CD4-positive, alpha-beta T cell treated with Interleukin-2 at 100 ng/mL for 4 hours (primary cell): ENCODE data around the gene STX12.

Source experiments
- DNase-seq: peaks from one replicate; pipeline ENCODE4 v3.0.0-alpha.2; 2020; ENCODE audit warnings: low spot score

Gene STX12

DNA sequence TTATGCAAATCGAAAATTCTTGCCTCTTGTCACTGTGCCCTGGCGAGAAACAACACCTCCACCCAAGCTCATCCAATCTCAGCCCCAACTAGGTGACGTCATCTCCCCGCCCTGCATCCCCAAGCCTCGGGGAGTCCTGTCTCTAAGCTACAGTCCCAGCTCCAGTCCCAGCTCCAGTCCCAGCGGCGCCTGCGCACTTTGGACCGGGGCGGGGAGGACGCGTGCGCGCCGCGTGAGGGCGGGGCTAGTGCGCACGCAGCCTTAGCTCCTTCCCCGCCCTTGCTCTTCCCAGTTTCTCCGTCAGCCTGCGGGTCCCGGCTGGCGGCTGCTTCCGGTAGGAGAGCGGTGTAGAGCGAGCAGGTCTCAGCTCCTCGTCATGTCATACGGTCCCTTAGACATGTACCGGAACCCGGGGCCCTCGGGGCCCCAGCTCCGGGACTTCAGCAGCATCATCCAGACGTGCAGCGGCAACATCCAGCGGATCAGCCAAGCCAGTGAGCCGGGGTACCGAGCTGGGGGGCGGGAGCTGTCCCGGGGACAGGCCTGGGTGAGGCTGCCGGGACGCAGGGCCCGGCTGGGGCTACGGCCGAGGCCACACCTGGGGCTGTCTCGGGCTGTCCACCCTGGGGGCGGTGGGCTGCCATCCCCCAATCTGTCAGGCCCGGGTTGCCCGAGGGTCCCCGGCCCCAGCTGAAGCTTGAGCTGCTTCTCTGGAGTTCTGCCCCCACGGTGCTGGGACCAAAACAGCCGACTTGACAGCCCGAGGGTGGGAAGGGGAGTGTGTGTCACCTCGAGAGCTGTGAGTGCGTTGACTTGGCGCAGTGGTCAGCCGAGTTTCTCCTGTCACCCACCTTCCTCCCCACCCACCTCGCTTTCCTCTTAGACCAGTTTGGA lies at the start of gene STX12:
Gene STX12 (plus strand): TSS at position 288 of the 894 bp plus-strand sequence. CDS start 89 bp downstream, at position 377.
- DNase-seq, result peak; percentile 100

DNA sequence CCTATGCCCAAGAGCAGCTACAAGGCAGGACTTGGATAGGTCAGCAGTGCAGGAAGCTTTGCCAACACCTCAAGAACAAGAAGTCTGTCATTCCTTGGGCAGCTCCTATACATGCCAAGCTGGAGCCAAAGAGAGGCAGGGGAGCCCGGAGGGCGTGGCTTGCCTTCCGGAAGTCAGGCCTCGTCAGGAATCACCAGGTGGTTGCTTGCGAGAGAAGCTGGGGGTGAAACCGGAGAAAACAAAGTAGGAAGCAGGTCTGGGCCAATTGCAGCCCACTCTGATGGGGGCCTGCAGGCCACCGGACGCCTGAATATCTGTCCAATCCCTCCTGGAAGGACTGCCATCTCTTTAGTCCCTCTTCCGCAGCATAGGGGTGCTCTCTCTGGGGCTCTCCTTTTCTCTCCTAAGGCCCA lies 48.1 kb upstream of the STX12 start:
- DNase-seq, result peak; percentile 7

GRCh38 chr1:27725374-27726172 lies 47.4 kb upstream of the STX12 start, which contains the start of gene FAM76A:
FAM76A (plus strand) TSS chr1:27725961; CDS start chr1:27726081, 120 bp downstream.
- peak; percentile 100 for DNase-seq

GRCh38 chr1:27726173-27727044 lies 46.6 kb upstream of the STX12 start:
- DNase-seq, result peak; percentile 26

DNA sequence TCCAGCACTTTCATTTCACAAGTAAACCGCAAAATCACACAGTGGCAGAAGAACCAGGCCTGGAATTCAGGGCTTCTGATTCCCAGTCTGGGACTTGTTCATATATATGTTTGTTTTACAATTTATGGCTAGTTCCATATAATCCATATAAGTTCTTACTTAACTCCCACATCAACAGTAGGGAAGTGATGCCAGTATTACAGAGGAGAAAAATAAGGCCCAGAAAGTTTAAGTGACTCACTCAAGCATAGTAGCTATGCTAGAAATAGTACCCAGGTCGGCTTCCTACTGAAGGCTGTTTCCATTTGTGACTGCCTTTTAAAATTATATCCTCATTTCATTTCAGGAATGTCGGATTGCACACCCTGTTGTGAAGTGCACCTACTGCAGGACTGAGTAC lies 45.9 kb upstream of the STX12 start:
- no peak for DNase-seq

DNA sequence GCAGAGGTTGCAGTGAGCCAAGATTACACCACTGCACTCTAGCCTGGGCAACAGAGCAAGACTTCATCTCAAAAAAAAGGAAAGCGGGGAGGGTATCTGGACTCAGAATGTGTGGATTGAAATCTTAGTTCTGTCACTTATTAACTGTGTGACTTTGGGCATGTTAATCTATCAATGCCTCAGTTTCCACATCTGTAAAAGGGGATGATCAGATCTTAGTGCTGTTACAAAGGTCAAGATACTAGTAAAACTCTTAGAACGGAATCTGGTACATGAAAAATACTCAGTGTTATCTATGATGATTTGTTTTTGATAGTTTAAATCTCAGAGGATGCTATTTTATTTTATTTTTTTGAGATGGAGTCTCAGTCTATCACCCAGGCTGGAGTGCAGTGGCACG lies 36.8 kb upstream of the STX12 start:
- DNase-seq, result no peak

DNA sequence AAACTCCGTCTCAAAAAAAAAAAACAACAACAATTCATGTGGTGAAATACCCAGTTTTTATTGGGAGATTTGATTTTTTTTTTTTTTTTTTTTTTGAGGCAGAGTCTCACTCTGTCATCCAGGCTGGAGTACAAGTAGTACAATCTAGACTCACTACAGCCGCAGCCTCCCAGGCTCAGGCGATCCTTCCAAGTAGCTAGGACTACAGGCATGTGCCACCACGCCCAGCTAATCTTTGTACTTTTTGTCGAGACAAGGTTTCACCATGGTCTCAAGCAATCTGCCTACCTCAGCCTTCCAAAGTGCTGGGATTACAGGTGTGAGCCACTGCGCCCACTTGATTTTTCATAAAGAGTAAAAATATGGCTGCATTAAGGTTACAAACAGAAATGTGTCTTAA lies 31.9 kb upstream of the STX12 start:
- no peak for DNase-seq

- DNase-seq, result no peak
These were observed 28.5 kb upstream of the STX12 start for GRCh38 chr1:27744556-27744955.

GRCh38 chr1:27745466-27745865 lies 27.6 kb upstream of the STX12 start:
- no peak for DNase-seq

GRCh38 chr1:27752360-27752759 lies 20.7 kb upstream of the STX12 start:
- DNase-seq, result no peak

GRCh38 chr1:27755286-27755685 lies 17.7 kb upstream of the STX12 start:
- DNase-seq, result no peak

- DNase-seq, result no peak
These were observed 17.2 kb upstream of the STX12 start for GRCh38 chr1:27755865-27756264.

- no peak for DNase-seq
These were observed 13.8 kb upstream of the STX12 start for GRCh38 chr1:27759236-27759635.

- DNase-seq, result no peak
These were observed 12.6 kb upstream of the STX12 start for GRCh38 chr1:27760426-27760825.

GRCh38 chr1:27762033-27762432 lies 11.0 kb upstream of the STX12 start:
- no peak for DNase-seq

GRCh38 chr1:27763358-27763757 lies 9.7 kb upstream of the STX12 start:
- no peak for DNase-seq

GRCh38 chr1:27770293-27770830 lies 2.7 kb upstream of the STX12 start:
- DNase-seq, result no peak

DNA sequence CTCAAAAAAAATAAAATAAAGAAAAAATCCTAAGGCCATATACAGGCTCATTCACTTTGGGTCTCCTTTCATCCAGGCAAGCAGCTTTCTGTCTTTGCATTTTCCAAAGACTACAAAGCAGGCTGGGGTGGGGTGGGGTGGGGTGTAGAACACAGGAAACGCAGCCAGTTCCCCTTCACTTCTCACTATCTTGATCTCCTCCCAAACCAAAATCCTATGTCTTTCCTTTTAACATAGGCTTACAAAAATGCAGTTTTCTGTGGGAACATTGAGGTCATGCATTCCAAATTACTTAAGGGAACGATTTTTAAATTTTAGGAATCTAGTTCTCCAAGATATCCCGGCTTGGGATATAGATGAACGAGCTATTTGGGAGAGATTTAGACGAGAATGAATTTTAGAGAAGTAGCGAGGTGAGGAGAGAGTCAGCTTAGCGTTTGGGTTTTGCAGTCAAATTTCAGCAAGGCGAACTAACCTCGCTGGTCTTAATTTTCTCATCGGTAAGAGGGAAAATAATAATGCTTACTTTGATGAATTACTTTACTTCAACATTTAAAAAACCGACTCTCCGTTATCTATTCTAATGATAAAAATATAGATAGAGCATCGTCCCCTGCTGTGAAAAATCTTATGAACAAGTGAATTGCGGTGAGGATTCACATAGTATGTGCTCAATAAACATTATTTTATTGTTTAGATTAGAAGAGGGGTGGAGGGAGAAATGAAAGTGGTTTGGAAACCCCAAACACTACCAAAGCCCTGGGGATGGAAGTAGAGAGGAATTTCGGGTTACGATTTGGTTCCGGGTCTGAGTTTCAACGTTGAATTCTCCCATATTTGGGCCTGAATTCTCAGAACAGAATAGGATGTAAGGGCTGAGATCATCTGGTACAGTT lies 735 bp upstream of the STX12 start:
- DNase-seq, result no peak

DNA sequence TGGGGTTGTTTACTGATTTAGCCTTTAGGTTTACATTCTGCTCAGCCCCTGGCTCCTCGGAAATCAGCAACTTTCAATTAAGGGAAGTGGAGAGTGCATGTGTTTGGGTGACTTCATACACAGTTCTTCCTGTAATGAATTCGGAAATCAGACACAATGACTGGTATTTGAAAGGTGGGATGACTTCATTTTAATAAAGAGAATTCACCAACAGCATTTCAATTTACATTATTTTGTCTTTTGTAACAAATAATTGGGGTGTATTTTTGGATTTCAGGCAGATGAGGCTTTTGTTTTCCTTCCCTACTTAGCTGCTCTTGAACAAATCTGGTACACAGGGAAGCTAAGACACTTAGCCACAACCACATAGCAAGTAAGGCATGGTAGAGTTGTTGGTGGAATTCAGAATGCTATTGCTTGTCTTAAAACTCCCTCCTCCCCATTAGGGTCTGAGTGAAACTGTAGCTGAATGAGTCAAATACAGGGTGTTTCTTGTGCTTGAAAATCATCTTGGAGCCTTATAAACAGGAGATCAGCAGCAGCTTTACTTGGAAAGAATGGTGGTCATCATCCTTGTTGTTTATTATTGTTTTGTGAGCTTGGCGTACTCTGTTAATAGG lies 917 bp downstream of the STX12 start:
- peak; percentile 52 for DNase-seq

DNA sequence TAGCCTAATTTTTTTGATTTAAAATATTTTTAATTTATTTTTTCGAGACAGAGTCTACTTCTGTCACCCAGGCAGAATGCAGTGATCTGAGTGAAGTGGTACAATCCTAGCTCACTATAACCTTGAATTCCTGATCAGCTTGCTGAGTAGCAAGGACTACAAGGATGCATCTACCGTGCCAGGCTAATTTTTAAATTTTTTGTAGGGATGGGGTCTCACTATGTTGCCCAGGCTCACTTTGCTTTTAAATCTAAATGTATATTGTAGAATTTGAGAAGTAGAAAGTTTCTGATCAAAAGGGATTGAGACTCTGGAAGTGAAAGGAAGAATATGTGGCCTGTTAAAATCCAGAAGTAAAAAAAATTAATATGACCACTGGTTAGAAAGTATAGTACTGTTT lies 1.6 kb downstream of the STX12 start:
- DNase-seq, result no peak
